CD4-positive, alpha-beta memory T cell (primary cell): ENCODE data around the gene SYNJ1. TPM values are rescaled to one million over a fixed set of nuclear protein-coding genes. Genes with fewer than 3 reads are reported as not detected.
A peak's percentile ranks its signal among the peaks of the same experiment; 100 is the strongest.
"Not testable (repeated sequence)": the region's sequence is repeated elsewhere in the genome, so short reads cannot be mapped to it uniquely, and the experiment has no call there.

Experiments used
- CTCF ChIA-PET: fragments of 350-600 bp; sonication (Branson Sonifier 250); formaldehyde crosslinking; loops from one replicate; lab custom pipeline; 2021; ENCODE audit warnings: inconsistent platforms; ENCODE audit not compliant: partially characterized antibody; lab: Charles Lee
- POLR2A ChIA-PET: fragments of 350-600 bp; sonication (Branson Sonifier 250); formaldehyde crosslinking; loops from one replicate; lab custom pipeline; 2021; ENCODE audit not compliant: partially characterized antibody; lab: Charles Lee
- DNase-seq, 5 donors: peaks; one replicate each; pipeline versions ENCODE4 v3.0.0 to v3.0.0-alpha.2; 2020 to 2022; ENCODE audit warnings: mixed read lengths in 1 of 5
- H3K27ac ChIP-seq: one replicate; pipeline ENCODE4 v1.7.0; 2013; ENCODE audit warnings: low read depth, low read length
- H3K27me3 ChIP-seq: 2 replicates; pipeline ENCODE4 v1.7.0; 2013; ENCODE audit warnings: mild to moderate bottlenecking, low read length, moderate library complexity; ENCODE audit not compliant: insufficient read depth
- H3K36me3 ChIP-seq: 2 replicates; pipeline ENCODE4 v1.7.0; 2013; ENCODE audit warnings: mild to moderate bottlenecking, low read length, moderate library complexity; ENCODE audit not compliant: insufficient read depth
- H3K4me1 ChIP-seq: 2 replicates; pipeline ENCODE4 v1.7.0; 2013; ENCODE audit warnings: mild to moderate bottlenecking, low read length, moderate library complexity; ENCODE audit not compliant: insufficient read depth
- H3K4me3 ChIP-seq, 2 donors: one replicate each; pipeline ENCODE4 v1.7.0; 2013; ENCODE audit warnings: low read length in 2 of 2, mild to moderate bottlenecking in 1 of 2
- H3K9me3 ChIP-seq, 2 donors: one replicate each; pipeline ENCODE4 v1.7.0; 2013; ENCODE audit warnings: low read length in 2 of 2, control low read depth in 1 of 2; ENCODE audit not compliant: control insufficient read depth in 1 of 2
- H3K27ac Mint-ChIP-seq, 7 donors: one replicate each; pipeline ENCODE4 v1.8.0; 2020 to 2021; ENCODE audit warnings: mixed read lengths in 7 of 7, mild to moderate bottlenecking in 6 of 7, inconsistent platforms in 3 of 7, moderate library complexity in 3 of 7
- H3K27me3 Mint-ChIP-seq, 2 donors: one replicate each; pipeline ENCODE4 v1.8.0; 2020 to 2021; ENCODE audit warnings: mixed read lengths in 2 of 2
- H3K36me3 Mint-ChIP-seq, 2 donors: one replicate each; pipeline ENCODE4 v1.8.0; 2020 to 2021; ENCODE audit warnings: mixed read lengths in 2 of 2, inconsistent platforms in 1 of 2, mild to moderate bottlenecking in 1 of 2
- H3K4me1 Mint-ChIP-seq, 4 donors: one replicate each; pipeline ENCODE4 v1.8.0; 2020 to 2021; ENCODE audit warnings: mixed read lengths in 4 of 4, mild to moderate bottlenecking in 1 of 4
- H3K4me3 Mint-ChIP-seq, 8 donors: one replicate each; pipeline ENCODE4 v1.8.0; 2020 to 2021; ENCODE audit warnings: mixed read lengths in 8 of 8, mild to moderate bottlenecking in 7 of 8, moderate library complexity in 6 of 8, inconsistent platforms in 3 of 8
- H3K9me3 Mint-ChIP-seq, 8 donors: one replicate each; pipeline ENCODE4 v1.8.0; 2020 to 2021; ENCODE audit warnings: mixed read lengths in 8 of 8, mild to moderate bottlenecking in 5 of 8, inconsistent platforms in 3 of 8, moderate library complexity in 1 of 8
- intact Hi-C: fragments of 100-400 bp; cut with micrococcal nuclease; formaldehyde crosslinking; loops from one replicate; pipeline ENCODE4 v1.15.1; 2023
- polyA plus RNA-seq, 2 donors: library from polyadenylated mRNA; unstranded; fragments of 300-500 nt; fragmentation: Illumina TruSeq; gene quantifications; one replicate each; pipeline ENCODE4 v1.2.3, GENCODE V29; 2021
- total RNA-seq, 2 experiments: library from RNA; stranded (reverse); gene quantifications; one replicate each; pipeline ENCODE4 v1.2.3, GENCODE V29; 2021

The SYNJ1 gene
- total and polyA plus RNA-seq, 4 experiments from 2014 or later = 5.6 to 29.4 (median 16.9) TPM

DNA sequence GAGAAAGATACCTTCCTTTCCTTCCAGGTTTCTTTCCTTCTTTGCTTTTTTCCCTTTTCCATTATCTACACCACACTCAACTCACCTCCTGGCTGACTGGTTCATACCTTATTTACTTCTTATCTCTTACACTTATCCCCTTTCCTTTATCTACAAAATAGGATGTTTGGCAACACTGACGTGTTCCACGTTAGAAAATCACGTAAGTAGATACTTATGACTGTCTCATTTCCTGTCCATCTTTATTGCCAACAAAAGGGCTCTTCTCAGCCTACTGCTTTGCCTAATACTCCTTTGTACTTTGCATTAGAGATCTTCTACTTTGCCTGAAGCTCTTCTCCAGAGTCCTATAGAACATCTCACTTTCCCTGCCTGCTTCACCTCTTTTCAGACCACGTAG, 25.1 kb downstream of the SYNJ1 start:
- Histone ChIP-seq H3K4me1 (no peaks in the 10 kb centered on the region), H3K9me3 (no peaks in the 10 kb centered on the region), H3K36me3 (peaks cover 4% of the 10 kb centered on the region), H3K27me3 (no peaks in the 10 kb centered on the region), H3K27ac (no peak overlapping the region), H3K4me3 (no peak overlapping the region)
- no peak for DNase-seq
- Mint-ChIP-seq H3K9me3 (no peaks in the 10 kb centered on the region), H3K4me3 (no peak overlapping the region), H3K36me3 (peaks cover 17 to 29% of the 10 kb centered on the region in 2 donors), H3K27ac (peak overlapping the region in 6 of 7 donors; percentile 5 to 88 (median 42)), H3K4me1 (peaks cover 25 to 32% (median 28%) of the 10 kb centered on the region in 4 donors), H3K27me3 (no peaks in the 10 kb centered on the region)
- intact Hi-C loops = no loop called here
- ChIA-PET CTCF (interaction anchor here (0.6 kb wide), 1 partner anchor 301 kb away, joined by 3 read pairs; no protein-coding TSS in a partner anchor), POLR2A (no interaction called here)

GRCh38 chr21:32698971-32699693, 28.7 kb downstream of the SYNJ1 start:
- H3K27ac ChIP-seq = no peak overlapping the region
- Mint-ChIP-seq H3K9me3 (no peaks in the 10 kb centered on the region), H3K27me3 (no peaks in the 10 kb centered on the region), H3K36me3 (peaks cover 22 to 33% of the 10 kb centered on the region in 2 donors), H3K27ac (no peak overlapping the region), H3K4me1 (peaks cover 10 to 18% (median 14%) of the 10 kb centered on the region in 4 donors), H3K4me3 (no peak overlapping the region)
- H3K4me1 ChIP-seq = no peaks in the 10 kb centered on the region
- intact Hi-C loops = no loop called here
- CTCF ChIA-PET = no interaction called here
- H3K36me3 ChIP-seq = peaks cover 4% of the 10 kb centered on the region
- DNase-seq = no peak
- H3K27me3 ChIP-seq = no peaks in the 10 kb centered on the region
- POLR2A ChIA-PET = no interaction called here
- no peaks in the 10 kb centered on the region for H3K9me3 ChIP-seq
- no peak overlapping the region for H3K4me3 ChIP-seq

GRCh38 chr21:32698286-32698685, 29.5 kb downstream of the SYNJ1 start:
- no peaks in the 10 kb centered on the region for H3K9me3 ChIP-seq
- Mint-ChIP-seq H3K9me3 (no peaks in the 10 kb centered on the region), H3K27ac (peak overlapping the region in 2 of 7 donors; percentile 2 to 32), H3K36me3 (peaks cover 22 to 37% of the 10 kb centered on the region in 2 donors), H3K4me3 (peak overlapping the region in 1 of 8 donors; percentile 55), H3K27me3 (no peaks in the 10 kb centered on the region), H3K4me1 (peaks cover 7 to 15% (median 11%) of the 10 kb centered on the region in 4 donors)
- H3K36me3 ChIP-seq = peaks cover 4% of the 10 kb centered on the region
- POLR2A ChIA-PET = no interaction called here
- no peak for DNase-seq
- no peaks in the 10 kb centered on the region for H3K27me3 ChIP-seq
- CTCF ChIA-PET = no interaction called here
- no peak overlapping the region for H3K4me3 ChIP-seq
- no peak overlapping the region for H3K27ac ChIP-seq
- intact Hi-C loops = no loop called here
- no peaks in the 10 kb centered on the region for H3K4me1 ChIP-seq

DNA sequence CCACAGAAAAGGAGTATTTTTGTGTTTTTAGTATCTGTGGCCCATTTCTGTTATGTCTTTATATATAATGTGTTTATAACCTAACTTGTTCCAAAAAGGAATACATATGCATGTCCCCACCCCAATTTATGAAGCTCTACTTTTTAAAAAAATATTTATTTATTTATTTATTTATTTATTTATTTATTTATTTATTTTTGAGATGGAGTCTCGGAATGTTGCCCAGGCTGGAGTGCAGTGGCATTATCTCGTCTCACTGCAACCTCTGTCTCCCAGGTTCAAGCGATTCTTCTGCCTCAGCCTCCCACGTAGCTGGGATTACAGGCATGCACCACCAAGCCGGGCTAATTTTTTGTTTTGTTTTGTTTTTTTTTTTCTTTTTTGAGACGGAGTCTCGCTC, 32.3 kb downstream of the SYNJ1 start:
- H3K4me3 ChIP-seq, POLR2A ChIA-PET, H3K9me3 Mint-ChIP-seq, DNase-seq, H3K4me1 ChIP-seq, H3K27me3 Mint-ChIP-seq, H3K9me3 ChIP-seq, intact Hi-C loops, H3K27ac ChIP-seq, H3K4me1 Mint-ChIP-seq, H3K36me3 ChIP-seq, H3K27ac Mint-ChIP-seq, H3K27me3 ChIP-seq, H3K4me3 Mint-ChIP-seq: not testable (repeated sequence)
- CTCF ChIA-PET = interaction anchor here (1.6 kb wide), 1 partner anchor 8 kb away, joined by 5 read pairs; no protein-coding TSS in a partner anchor
- peaks cover 33 to 53% of the 10 kb centered on the region in 2 donors for H3K36me3 Mint-ChIP-seq

- ChIA-PET POLR2A (no interaction called here), CTCF (interaction anchor here (0.6 kb wide), 1 partner anchor 92 kb away, joined by 3 read pairs; no protein-coding TSS in a partner anchor)
- Histone ChIP-seq H3K36me3 (peaks cover 2% of the 10 kb centered on the region), H3K4me1 (no peaks in the 10 kb centered on the region), H3K4me3 (no peak overlapping the region), H3K27ac (no peak overlapping the region), H3K9me3 (no peaks in the 10 kb centered on the region), H3K27me3 (no peaks in the 10 kb centered on the region)
- peaks cover 30 to 45% of the 10 kb centered on the region in 2 donors for H3K36me3 Mint-ChIP-seq
- H3K27ac Mint-ChIP-seq = no peak overlapping the region
- H3K4me3 Mint-ChIP-seq = no peak overlapping the region
- no peak for DNase-seq
- no peaks in the 10 kb centered on the region for H3K9me3 Mint-ChIP-seq
- H3K27me3 Mint-ChIP-seq = no peaks in the 10 kb centered on the region
- peaks cover 0 to 5% (median 2%) of the 10 kb centered on the region in 4 donors for H3K4me1 Mint-ChIP-seq
- intact Hi-C loops = no loop called here
Measured at GRCh38 chr21:32693581-32693980, 34.2 kb downstream of the SYNJ1 start.

DNA sequence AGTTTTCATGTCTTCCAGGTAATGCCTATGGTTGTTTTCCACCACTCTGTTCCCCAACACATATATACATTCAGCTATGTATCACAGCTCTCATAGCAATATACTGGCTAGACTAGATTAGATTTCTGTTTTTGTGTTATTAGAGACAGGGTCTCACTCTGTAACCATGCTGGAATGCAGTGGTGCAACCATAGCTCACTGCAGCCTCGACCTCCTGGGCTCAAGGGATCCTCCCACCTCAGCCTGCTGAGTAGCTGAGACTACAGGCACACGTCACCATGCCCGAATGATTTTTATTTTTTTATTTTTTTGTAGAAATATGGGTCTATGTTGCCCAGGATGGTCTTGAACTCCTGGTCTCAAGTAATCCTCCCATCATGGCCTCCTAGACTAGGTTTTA, 37.7 kb downstream of the SYNJ1 start:
- ChIA-PET POLR2A (interaction anchor here (0.8 kb wide), 1 partner anchor 11 kb away, joined by 3 read pairs; no protein-coding TSS in a partner anchor), CTCF (interaction anchor here (1.0 to 1.5 kb wide), 2 partner anchors 37 to 81 kb away, joined by 3 read pairs; partner anchors contain the start of gene PAXBP1)
- H3K4me1 ChIP-seq = no peaks in the 10 kb centered on the region

DNA sequence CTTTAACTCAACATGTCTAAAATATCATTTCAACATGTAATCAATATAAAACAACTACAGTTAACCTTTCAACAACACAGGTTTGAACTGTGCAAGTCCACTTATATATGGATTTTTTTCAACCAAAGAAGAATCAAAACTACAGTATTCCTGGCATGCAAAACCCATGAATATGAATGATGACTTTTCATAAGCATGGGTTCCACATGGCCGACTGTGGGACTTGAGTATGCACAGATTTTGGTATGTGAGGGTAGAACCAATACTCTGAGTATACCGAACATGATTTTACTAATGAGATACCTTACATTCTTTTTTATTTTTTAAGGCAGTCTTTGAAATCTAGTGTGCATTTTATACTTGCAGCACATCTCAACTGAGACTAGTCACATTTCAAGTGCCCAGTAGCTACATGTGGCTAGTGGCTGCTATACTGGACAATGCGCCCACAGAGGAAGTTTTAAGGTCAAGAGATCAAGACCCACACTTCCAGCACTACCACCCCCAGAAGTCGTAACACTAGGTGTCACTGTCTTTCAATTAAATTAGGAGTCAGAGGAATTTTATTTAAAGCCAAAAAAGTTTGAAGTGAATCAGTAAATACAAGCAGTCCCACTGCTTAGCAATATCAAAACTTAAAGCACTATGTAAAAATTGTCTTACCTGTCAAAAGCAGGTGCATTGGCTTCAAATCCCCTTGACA, 40.0 kb downstream of the SYNJ1 start:
- POLR2A ChIA-PET = no interaction called here
- intact Hi-C loops = loop anchor here (1.0 kb wide), 1 partner anchor 139 kb away; no protein-coding TSS in a partner anchor

More for the DNA sequence above, 37.7 kb downstream of the SYNJ1 start:
- H3K36me3 ChIP-seq = peaks cover 6% of the 10 kb centered on the region
- Mint-ChIP-seq H3K27ac (no peak overlapping the region), H3K9me3 (no peaks in the 10 kb centered on the region), H3K36me3 (peaks cover 41 to 57% of the 10 kb centered on the region in 2 donors), H3K27me3 (no peaks in the 10 kb centered on the region), H3K4me3 (no peak overlapping the region), H3K4me1 (peaks cover 0 to 1% (median 0%) of the 10 kb centered on the region in 4 donors)
- DNase-seq = no peak
- H3K27ac ChIP-seq = no peak overlapping the region
- H3K9me3 ChIP-seq = no peaks in the 10 kb centered on the region
- no peak overlapping the region for H3K4me3 ChIP-seq
- H3K27me3 ChIP-seq = no peaks in the 10 kb centered on the region
- intact Hi-C loops = no loop called here

More for the DNA sequence above, 40.0 kb downstream of the SYNJ1 start:
- no peak for DNase-seq
- Histone ChIP-seq H3K27me3 (no peaks in the 10 kb centered on the region), H3K27ac (no peak overlapping the region), H3K36me3 (peaks cover 6% of the 10 kb centered on the region), H3K4me1 (no peaks in the 10 kb centered on the region), H3K9me3 (no peaks in the 10 kb centered on the region), H3K4me3 (no peak overlapping the region)
- H3K9me3 Mint-ChIP-seq = no peaks in the 10 kb centered on the region
- CTCF ChIA-PET = interaction anchor here (1.4 kb wide), 1 partner anchor 8 kb away, joined by 5 read pairs; no protein-coding TSS in a partner anchor
- peaks cover 43 to 49% of the 10 kb centered on the region in 2 donors for H3K36me3 Mint-ChIP-seq
- H3K4me3 Mint-ChIP-seq = no peak overlapping the region
- no peaks in the 10 kb centered on the region for H3K27me3 Mint-ChIP-seq
- H3K4me1 Mint-ChIP-seq = peaks cover 0 to 1% (median 0%) of the 10 kb centered on the region in 4 donors
- peak overlapping the region in 1 of 7 donors; percentile 8 for H3K27ac Mint-ChIP-seq
